ENCODE data around the gene TIAM1. TPM values are rescaled to one million over a fixed set of nuclear protein-coding genes. Genes with fewer than 3 reads are reported as not detected.

The TIAM1 gene
- polyA plus RNA-seq, 3 donors = 14.2 to 17.1 (median 14.4) TPM

GRCh38 chr21:31332525-31332924 lies 11.5 kb downstream of the TIAM1 start:
- no peak for DNase-seq

- DNase-seq = no peak
Measured at GRCh38 chr21:31331231-31331630, 12.8 kb downstream of the TIAM1 start.

- DNase-seq = no peak
Measured at GRCh38 chr21:31330144-31330483, 13.9 kb downstream of the TIAM1 start.

- DNase-seq = no peak
Measured at GRCh38 chr21:31329456-31330143, 14.5 kb downstream of the TIAM1 start.

- DNase-seq = no peak
Measured at GRCh38 chr21:31326522-31327242, 17.4 kb downstream of the TIAM1 start.

GRCh38 chr21:31318971-31319370 lies 25.1 kb downstream of the TIAM1 start:
- no peak for DNase-seq

- DNase-seq = no peak
Measured at GRCh38 chr21:31317688-31318087, 26.4 kb downstream of the TIAM1 start.

GRCh38 chr21:31316488-31317169 lies 27.4 kb downstream of the TIAM1 start:
- no peak for DNase-seq

GRCh38 chr21:31316072-31316471 lies 28.0 kb downstream of the TIAM1 start:
- DNase-seq = no peak

GRCh38 chr21:31310750-31311149 lies 33.3 kb downstream of the TIAM1 start:
- DNase-seq = no peak

- DNase-seq = no peak
Measured at GRCh38 chr21:31308584-31308983, 35.5 kb downstream of the TIAM1 start.

- DNase-seq = no peak
Measured at GRCh38 chr21:31305888-31306287, 38.2 kb downstream of the TIAM1 start.

GRCh38 chr21:31299291-31300147 lies 44.5 kb downstream of the TIAM1 start:
- DNase-seq = peak; percentile 12

GRCh38 chr21:31298618-31299269 lies 45.3 kb downstream of the TIAM1 start:
- no peak for DNase-seq

- DNase-seq = no peak
Measured at GRCh38 chr21:31297806-31298205, 46.3 kb downstream of the TIAM1 start.

- no peak for DNase-seq
Measured at GRCh38 chr21:31295676-31296075, 48.4 kb downstream of the TIAM1 start.

- DNase-seq = no peak
Measured at GRCh38 chr21:31294691-31295090, 49.4 kb downstream of the TIAM1 start.

GRCh38 chr21:31293986-31294385 lies 50.1 kb downstream of the TIAM1 start:
- DNase-seq = no peak

GRCh38 chr21:31290765-31291164 lies 53.3 kb downstream of the TIAM1 start:
- no peak for DNase-seq

- no peak for DNase-seq
Measured at GRCh38 chr21:31289702-31290101, 54.4 kb downstream of the TIAM1 start.

GRCh38 chr21:31288191-31288590 lies 55.9 kb downstream of the TIAM1 start:
- DNase-seq = no peak

GRCh38 chr21:31287201-31287600 lies 56.9 kb downstream of the TIAM1 start:
- no peak for DNase-seq
